Neuronal stem cell (in vitro differentiated cells): ENCODE measurements around the gene FAM107A.
A peak's percentile ranks its signal among the peaks of the same experiment; 100 is the strongest.

Source experiments
- DNase-seq: peaks from one replicate; pipeline ENCODE4 v3.0.0-alpha.2; 2013; ENCODE audit warnings: low spot score
- H2AFZ ChIP-seq: one replicate; pipeline ENCODE4 v1.6.1; 2013; ENCODE audit warnings: mild to moderate bottlenecking, low read length, inconsistent platforms
- H2AK5ac ChIP-seq: 2 replicates; pipeline ENCODE4 v1.6.1; 2013; ENCODE audit warnings: low read depth, mild to moderate bottlenecking, inconsistent platforms, low read length, moderate library complexity, mixed read lengths
- H2BK120ac ChIP-seq: 2 replicates; pipeline ENCODE4 v1.6.1; 2013; ENCODE audit warnings: low read depth, mild to moderate bottlenecking, inconsistent platforms, low read length, moderate library complexity, mixed read lengths
- H2BK12ac ChIP-seq: one replicate; pipeline ENCODE4 v1.6.1; 2013; ENCODE audit warnings: low read length, inconsistent platforms
- H2BK15ac ChIP-seq: 2 replicates; pipeline ENCODE4 v1.6.1; 2013; ENCODE audit warnings: mild to moderate bottlenecking, low read length, inconsistent platforms, mixed read lengths
- H2BK5ac ChIP-seq: one replicate; pipeline ENCODE4 v1.6.1; 2013; ENCODE audit warnings: inconsistent platforms, mild to moderate bottlenecking, low read length, moderate library complexity
- H3K14ac ChIP-seq: one replicate; pipeline ENCODE4 v1.6.1; 2013; ENCODE audit warnings: low read length, inconsistent platforms
- H3K18ac ChIP-seq: 2 replicates; pipeline ENCODE4 v1.6.1; 2013; ENCODE audit warnings: low read length, inconsistent platforms
- H3K23ac ChIP-seq: 2 replicates; pipeline ENCODE4 v1.6.1; 2013; ENCODE audit warnings: low read depth, mild to moderate bottlenecking, mixed read lengths, low read length, inconsistent platforms; ENCODE audit not compliant: poor library complexity
- H3K27ac ChIP-seq: replicated peaks from 3 replicates; pipeline ENCODE4 v1.5.1; 2013; ENCODE audit warnings: low read length, inconsistent platforms
- H3K27me3 ChIP-seq, 3 experiments: 2 replicates each; pipeline ENCODE4 v1.6.1; 2013; ENCODE audit warnings: low read length in 3 of 3, mild to moderate bottlenecking in 2 of 3, inconsistent platforms in 1 of 3, low read depth in 1 of 3, mixed read lengths in 1 of 3, moderate library complexity in 1 of 3; ENCODE audit not compliant: control insufficient read depth in 3 of 3, insufficient read depth in 3 of 3
- H3K36me3 ChIP-seq, 2 donors: replicated peaks in 1 of 2; 2 replicates each; pipeline ENCODE4 v1.6.1; 2013; ENCODE audit warnings: low read length in 2 of 2; ENCODE audit not compliant: control insufficient read depth in 2 of 2, insufficient read depth in 2 of 2
- H3K4ac ChIP-seq: 2 replicates; pipeline ENCODE4 v1.6.1; 2013; ENCODE audit warnings: inconsistent platforms, mild to moderate bottlenecking, low read length, moderate library complexity
- H3K4me1 ChIP-seq, 2 donors: 1 replicate in 1 of 2; 2 replicates in 1 of 2; pipeline ENCODE4 v1.6.1; 2013; ENCODE audit warnings: low read length in 2 of 2, low read depth in 1 of 2; ENCODE audit not compliant: control insufficient read depth in 2 of 2, insufficient read depth in 1 of 2
- H3K4me2 ChIP-seq: one replicate; pipeline ENCODE4 v1.6.1; 2013; ENCODE audit warnings: mild to moderate bottlenecking, low read length, inconsistent platforms; ENCODE audit not compliant: insufficient read depth, poor library complexity, severe bottlenecking
- H3K4me3 ChIP-seq, 2 donors: 2 replicates each; pipeline ENCODE4 v1.5.1; 2013; ENCODE audit warnings: low read length in 2 of 2, mild to moderate bottlenecking in 2 of 2, inconsistent platforms in 1 of 2, moderate library complexity in 1 of 2
- H3K79me1 ChIP-seq: one replicate; pipeline ENCODE4 v1.6.1; 2013; ENCODE audit warnings: low read depth, mild to moderate bottlenecking, inconsistent platforms, low read length, moderate library complexity
- H3K9ac ChIP-seq: one replicate; pipeline ENCODE4 v1.6.1; 2013; ENCODE audit warnings: mild to moderate bottlenecking, low read depth, low read length, inconsistent platforms; ENCODE audit not compliant: poor library complexity
- H3K9me3 ChIP-seq, 2 donors: replicated peaks in 1 of 2; 2 replicates each; pipeline versions ENCODE3 to v1.6.1; 2013; ENCODE audit warnings: low read length in 2 of 2, mild to moderate bottlenecking in 2 of 2, inconsistent platforms in 1 of 2, low read depth in 1 of 2, mixed read lengths in 1 of 2, moderate library complexity in 1 of 2; ENCODE audit not compliant: control insufficient read depth in 2 of 2, insufficient read depth in 1 of 2
- H4K8ac ChIP-seq: one replicate; pipeline ENCODE4 v1.6.1; 2013; ENCODE audit warnings: low read depth, mild to moderate bottlenecking, inconsistent platforms, low read length, moderate library complexity
- H4K91ac ChIP-seq: one replicate; pipeline ENCODE4 v1.6.1; 2013; ENCODE audit warnings: low read length, low read depth, mild to moderate bottlenecking, inconsistent platforms; ENCODE audit not compliant: poor library complexity
- WGBS, 2 donors: extraction: QIAGEN DNeasy Blood & Tissue Kit; methylation state at CpG; one replicate each; pipeline ENCODE4 v1.1.7; 2013; ENCODE audit warnings: missing lambda C conversion rate in 2 of 2, mixed read lengths in 1 of 2; ENCODE audit not compliant: insufficient read length in 2 of 2, insufficient replicate concordance in 1 of 2; ENCODE audit errors: extremely low coverage in 2 of 2; 5-methylcytosine and 5-hydroxymethylcytosine counted together

FAM107A gene

GRCh38 chr3:58594117-58594516 is 16.9 kb upstream of the FAM107A start:
- H3K4ac ChIP-seq: no peak overlapping the region
- no peak overlapping the region for H3K18ac ChIP-seq
- H3K23ac ChIP-seq: no peak overlapping the region
- H3K9me3 ChIP-seq: no peaks in the 10 kb centered on the region
- H3K14ac ChIP-seq: no peak overlapping the region
- no peak overlapping the region for H2BK120ac ChIP-seq
- no peak overlapping the region for H2AFZ ChIP-seq
- no peaks in the 10 kb centered on the region for H3K36me3 ChIP-seq
- H2BK5ac ChIP-seq: no peak overlapping the region
- no peak overlapping the region for H4K91ac ChIP-seq
- no peak overlapping the region for H3K27ac ChIP-seq
- H3K9ac ChIP-seq: no peak overlapping the region
- no peak overlapping the region for H2AK5ac ChIP-seq
- H3K4me2 ChIP-seq: no peak overlapping the region
- no peaks in the 10 kb centered on the region for H3K79me1 ChIP-seq
- peaks cover 0 to 11% of the 10 kb centered on the region in 2 donors for H3K4me1 ChIP-seq
- WGBS, 2 donors: no CpG with 5 or more reads among the region's 5 CpGs
- H3K27me3 ChIP-seq: no peaks in the 10 kb centered on the region
- no peak overlapping the region for H4K8ac ChIP-seq
- no peak overlapping the region for H2BK15ac ChIP-seq
- DNase-seq: no peak
- no peak overlapping the region for H3K4me3 ChIP-seq
- H2BK12ac ChIP-seq: no peak overlapping the region

GRCh38 chr3:58591517-58592510 is 14.6 kb upstream of the FAM107A start:
- no peak overlapping the region for H2BK5ac ChIP-seq
- H4K91ac ChIP-seq: no peak overlapping the region
- H3K27ac ChIP-seq: no peak overlapping the region
- H2AK5ac ChIP-seq: no peak overlapping the region
- no peaks in the 10 kb centered on the region for H3K36me3 ChIP-seq
- no peak overlapping the region for H2BK15ac ChIP-seq
- H4K8ac ChIP-seq: no peak overlapping the region
- H3K4me2 ChIP-seq: no peak overlapping the region
- DNase-seq: no peak
- WGBS, 2 donors: no CpG with 5 or more reads among the region's 6 CpGs
- H3K9me3 ChIP-seq: no peaks in the 10 kb centered on the region
- H3K4ac ChIP-seq: no peak overlapping the region
- H3K14ac ChIP-seq: no peak overlapping the region
- peaks cover 0 to 10% (median 4%) of the 10 kb centered on the region in 3 experiments for H3K27me3 ChIP-seq
- H3K4me3 ChIP-seq: no peak overlapping the region
- H3K4me1 ChIP-seq: peaks cover 2 to 11% of the 10 kb centered on the region in 2 donors
- H3K79me1 ChIP-seq: no peaks in the 10 kb centered on the region
- no peak overlapping the region for H2BK120ac ChIP-seq
- H2AFZ ChIP-seq: no peak overlapping the region
- no peak overlapping the region for H2BK12ac ChIP-seq
- H3K9ac ChIP-seq: no peak overlapping the region
- no peak overlapping the region for H3K18ac ChIP-seq
- H3K23ac ChIP-seq: no peak overlapping the region

- H3K23ac ChIP-seq: no peak overlapping the region
- no peak overlapping the region for H4K91ac ChIP-seq
- no peak overlapping the region for H2BK5ac ChIP-seq
- peaks cover 0 to 25% (median 7%) of the 10 kb centered on the region in 3 experiments for H3K27me3 ChIP-seq
- no peaks in the 10 kb centered on the region for H3K36me3 ChIP-seq
- no peak overlapping the region for H3K4me3 ChIP-seq
- H3K9me3 ChIP-seq: peaks cover 0 to 3% of the 10 kb centered on the region in 2 donors
- no peak overlapping the region for H3K18ac ChIP-seq
- no peak overlapping the region for H2AFZ ChIP-seq
- no peak overlapping the region for H3K4ac ChIP-seq
- H2AK5ac ChIP-seq: no peak overlapping the region
- H4K8ac ChIP-seq: no peak overlapping the region
- H2BK15ac ChIP-seq: no peak overlapping the region
- no peak overlapping the region for H3K4me2 ChIP-seq
- peak; percentile 71 for DNase-seq
- H3K14ac ChIP-seq: no peak overlapping the region
- no peak overlapping the region for H2BK12ac ChIP-seq
- WGBS, 2 donors: no CpG with 5 or more reads among the region's 3 CpGs
- no peak overlapping the region for H2BK120ac ChIP-seq
- H3K79me1 ChIP-seq: no peaks in the 10 kb centered on the region
- H3K4me1 ChIP-seq: peaks cover 14 to 24% of the 10 kb centered on the region in 2 donors
- no peak overlapping the region for H3K9ac ChIP-seq
- no peak overlapping the region for H3K27ac ChIP-seq
These were observed 10.9 kb upstream of the FAM107A start for GRCh38 chr3:58588030-58588614.

- Histone ChIP-seq H3K14ac (no peak overlapping the region), H2BK5ac (peak overlapping the region; percentile 63), H3K36me3 (no peaks in the 10 kb centered on the region), H2BK12ac (no peak overlapping the region), H4K91ac (no peak overlapping the region), H3K27me3 (peaks cover 0 to 25% (median 7%) of the 10 kb centered on the region in 3 experiments), H3K4me3 (peak overlapping the region in 1 of 2 donors; percentile 43), H3K4me2 (peak overlapping the region; percentile 50), H4K8ac (no peak overlapping the region), H3K27ac (no peak overlapping the region), H3K18ac (peak overlapping the region; percentile 93), H3K79me1 (no peaks in the 10 kb centered on the region), H3K4me1 (peaks cover 22 to 30% of the 10 kb centered on the region in 2 donors), H3K23ac (peak overlapping the region; percentile 14), H2AK5ac (no peak overlapping the region), H2BK120ac (no peak overlapping the region), H2BK15ac (peak overlapping the region; percentile 65), H2AFZ (no peak overlapping the region), H3K9me3 (peaks cover 0 to 3% of the 10 kb centered on the region in 2 donors), H3K9ac (peak overlapping the region; percentile 24), H3K4ac (no peak overlapping the region)
- no peak for DNase-seq
- no CpG with 5 or more reads among the region's 44 CpGs for WGBS, 2 donors
These were observed 9.6 kb upstream of the FAM107A start for GRCh38 chr3:58586776-58587192.
